NCI-H128 (cell line): ENCODE data around the gene CNN3.
"Not testable (repeated sequence)": the region's sequence is repeated elsewhere in the genome, so short reads cannot be mapped to it uniquely, and the experiment has no call there.

Experiments
- DNase-seq: peaks from one replicate; lab custom pipeline; 2025; ENCODE audit not compliant: unreplicated experiment; lab: John Stamatoyannopoulos, UW

CNN3 gene

DNA sequence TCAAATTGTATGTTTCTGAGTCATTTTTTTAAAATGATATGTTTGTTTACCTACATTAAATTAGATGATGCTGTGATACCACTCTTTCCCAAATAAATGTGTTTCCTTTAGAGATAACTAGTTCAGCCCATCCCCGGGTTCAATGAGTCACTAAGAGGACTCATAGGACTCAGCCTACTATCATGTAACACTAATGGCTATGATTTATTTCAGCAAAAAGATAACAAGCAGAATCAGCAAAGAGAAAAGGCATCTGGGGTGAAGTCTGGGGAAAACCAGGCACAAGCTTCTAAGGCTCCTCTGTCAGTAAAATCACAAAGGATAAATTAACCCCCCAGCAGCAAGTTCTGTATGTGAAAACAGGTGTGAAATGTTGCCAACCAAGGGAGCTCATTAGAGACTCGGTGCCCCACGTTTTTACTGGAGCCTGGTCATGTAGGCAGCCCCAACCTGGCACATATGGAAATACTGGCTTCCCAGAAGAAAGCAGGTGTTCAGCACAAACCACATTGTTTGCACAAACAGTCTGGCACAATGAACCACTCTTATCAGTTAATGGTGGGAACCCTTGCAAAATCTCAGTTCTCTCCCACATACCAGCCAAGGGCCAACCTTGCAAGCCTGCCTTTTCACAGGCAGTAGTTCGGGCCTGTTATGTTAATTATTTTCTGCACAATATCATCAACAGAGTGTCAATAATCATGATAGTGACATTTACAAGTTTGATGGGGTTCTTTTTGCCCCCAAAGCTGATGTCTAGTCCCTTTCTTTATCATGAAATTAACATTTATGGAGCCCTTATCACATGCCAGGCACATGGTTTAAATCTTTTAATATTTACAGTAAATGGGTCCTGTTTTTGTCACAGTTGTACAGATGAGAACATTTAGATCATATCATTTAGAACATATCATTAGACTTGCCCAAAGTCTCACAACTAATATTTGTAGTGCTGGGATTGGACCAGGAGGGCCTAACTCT, 23.1 kb upstream of the CNN3 start:
- peak; percentile 47 for DNase-seq

DNA sequence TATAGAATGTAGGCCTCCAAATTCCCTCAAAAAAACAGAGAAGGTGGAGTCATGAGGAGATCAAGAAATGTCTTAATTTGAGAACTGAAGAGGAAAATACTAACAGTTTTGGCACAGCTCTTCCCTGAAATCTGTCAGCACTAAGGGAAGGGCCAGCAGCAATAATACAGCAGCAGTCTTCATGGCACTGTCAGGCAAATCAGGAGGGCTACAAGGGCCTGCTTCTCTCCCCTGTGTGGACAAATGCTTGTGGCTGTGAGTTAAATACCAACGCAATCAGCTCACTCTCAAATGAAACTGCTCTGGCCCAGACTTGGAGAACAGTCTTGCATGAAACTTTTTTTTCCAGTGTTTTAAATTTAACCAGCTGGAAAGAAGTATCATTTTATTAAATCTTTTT, 20.5 kb upstream of the CNN3 start:
- no peak for DNase-seq

DNA sequence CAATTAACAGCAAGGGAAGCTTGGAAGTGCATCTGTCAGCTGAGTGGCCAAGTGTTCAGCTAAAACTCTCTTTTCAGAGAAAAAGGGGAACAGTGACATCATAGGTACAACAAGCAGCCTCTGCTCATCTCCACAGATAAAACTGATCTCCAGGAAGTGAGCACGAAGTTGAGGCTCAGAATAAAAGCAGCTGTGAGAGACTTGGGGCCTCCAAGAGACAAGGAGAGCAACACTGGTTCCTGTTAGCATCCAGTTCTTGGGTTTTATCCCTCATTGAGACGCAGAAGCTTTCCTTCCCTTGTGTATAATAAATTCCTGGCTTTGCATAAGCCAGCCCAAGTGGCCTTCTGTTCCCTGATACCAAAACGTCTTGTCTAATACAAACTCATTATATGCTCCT, 20.0 kb upstream of the CNN3 start:
- no peak for DNase-seq

DNA sequence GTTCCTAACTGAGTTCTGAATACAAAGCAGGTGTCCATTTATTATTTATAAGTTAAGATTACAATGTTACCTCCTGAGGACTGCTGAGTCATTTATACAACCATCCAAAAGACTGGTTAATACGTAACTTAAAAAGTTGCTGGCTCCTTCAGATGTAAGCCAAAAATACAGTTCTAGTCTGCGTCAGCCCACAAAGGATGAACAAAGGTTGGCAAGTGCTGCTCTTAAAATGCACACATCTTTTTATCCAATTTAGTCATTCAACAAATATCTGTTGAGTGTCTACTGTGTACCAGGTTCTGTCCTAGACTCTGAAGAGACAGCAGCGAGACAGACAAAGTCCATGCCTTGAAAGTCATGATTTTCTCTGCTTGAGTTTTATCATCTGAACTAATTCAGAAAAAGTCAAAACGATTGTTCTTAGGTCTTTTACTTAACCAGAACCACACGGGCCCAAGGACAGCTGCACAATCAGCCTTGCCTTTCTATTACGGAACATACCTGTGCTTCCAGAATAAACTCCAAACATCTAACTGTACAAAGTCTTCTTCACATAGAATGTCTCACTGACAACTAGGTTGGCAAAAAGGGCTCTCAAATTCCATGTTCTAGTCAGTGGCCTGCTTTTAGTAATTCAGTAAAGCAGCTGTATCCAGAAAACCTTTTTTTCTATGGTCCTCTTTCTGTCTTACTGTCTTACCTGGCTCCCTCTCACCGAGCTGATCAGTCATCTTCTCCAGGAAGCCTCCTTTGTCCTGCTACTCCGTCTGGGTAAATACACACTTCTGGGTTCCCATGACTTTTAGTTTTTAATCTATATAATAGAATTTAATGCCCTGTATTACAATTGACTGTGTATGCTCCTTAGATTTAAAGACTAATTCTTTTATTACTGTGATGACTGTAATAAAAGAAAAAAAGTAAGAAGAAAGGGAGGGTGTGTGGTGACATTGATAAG, 15.5 kb upstream of the CNN3 start:
- DNase-seq: no peak

DNA sequence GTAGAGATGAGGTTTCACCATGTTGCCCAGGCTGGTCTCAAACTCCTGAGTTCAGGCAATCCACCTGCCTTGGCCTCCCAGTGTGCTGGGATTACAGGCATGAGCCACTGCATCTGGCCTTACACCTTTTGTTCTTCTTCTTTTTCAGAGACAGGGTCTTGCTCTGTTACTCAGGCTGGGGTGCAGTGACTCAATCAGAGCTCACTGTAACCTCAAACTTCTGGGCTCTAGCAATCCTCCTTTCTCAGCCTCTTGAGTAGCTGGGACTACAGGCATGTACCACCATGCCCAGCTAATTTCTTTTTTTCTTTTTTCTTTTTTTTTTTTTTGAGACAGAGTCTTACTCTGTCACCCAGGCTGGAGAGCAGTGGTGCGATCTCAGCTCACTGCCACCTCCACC, 14.6 kb upstream of the CNN3 start:
- DNase-seq: not testable (repeated sequence)

DNA sequence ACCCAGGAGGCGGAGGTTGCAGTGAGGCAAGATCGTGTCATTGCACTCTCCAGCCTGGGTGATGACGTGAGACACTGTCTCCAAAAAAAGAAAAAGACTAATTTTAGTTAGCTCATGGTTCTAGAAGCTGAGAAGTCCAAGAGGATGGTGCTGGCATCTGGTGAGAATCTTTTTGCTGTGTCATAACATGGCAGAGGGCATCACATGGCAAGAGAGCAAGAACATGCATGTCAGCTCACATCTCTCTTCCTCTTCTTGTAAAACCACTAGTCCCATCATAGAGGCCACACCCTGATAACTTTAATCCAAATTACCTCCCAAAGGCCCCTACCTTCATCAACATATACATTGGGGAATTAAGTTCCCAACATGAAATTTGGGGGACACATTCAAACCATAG, 13.8 kb upstream of the CNN3 start:
- no peak for DNase-seq

DNA sequence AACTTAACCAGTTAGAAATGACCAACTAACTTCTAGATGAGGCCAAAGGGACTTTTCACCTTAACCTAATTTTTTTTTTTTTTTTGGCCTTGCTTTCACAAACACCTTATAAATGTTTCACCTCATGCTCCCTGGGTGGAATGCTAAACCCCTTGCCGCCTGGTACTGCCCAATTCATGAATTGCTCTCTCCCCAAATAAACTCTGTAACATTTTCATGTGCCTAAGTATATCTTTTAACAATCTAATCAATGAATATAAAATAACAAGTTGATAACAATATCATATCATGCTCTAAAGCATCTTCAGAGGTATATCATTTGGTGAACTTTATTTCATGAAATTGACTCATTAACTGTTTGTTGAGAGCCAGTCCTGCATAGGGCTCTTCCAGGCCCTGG, 10.9 kb upstream of the CNN3 start:
- DNase-seq: no peak

DNA sequence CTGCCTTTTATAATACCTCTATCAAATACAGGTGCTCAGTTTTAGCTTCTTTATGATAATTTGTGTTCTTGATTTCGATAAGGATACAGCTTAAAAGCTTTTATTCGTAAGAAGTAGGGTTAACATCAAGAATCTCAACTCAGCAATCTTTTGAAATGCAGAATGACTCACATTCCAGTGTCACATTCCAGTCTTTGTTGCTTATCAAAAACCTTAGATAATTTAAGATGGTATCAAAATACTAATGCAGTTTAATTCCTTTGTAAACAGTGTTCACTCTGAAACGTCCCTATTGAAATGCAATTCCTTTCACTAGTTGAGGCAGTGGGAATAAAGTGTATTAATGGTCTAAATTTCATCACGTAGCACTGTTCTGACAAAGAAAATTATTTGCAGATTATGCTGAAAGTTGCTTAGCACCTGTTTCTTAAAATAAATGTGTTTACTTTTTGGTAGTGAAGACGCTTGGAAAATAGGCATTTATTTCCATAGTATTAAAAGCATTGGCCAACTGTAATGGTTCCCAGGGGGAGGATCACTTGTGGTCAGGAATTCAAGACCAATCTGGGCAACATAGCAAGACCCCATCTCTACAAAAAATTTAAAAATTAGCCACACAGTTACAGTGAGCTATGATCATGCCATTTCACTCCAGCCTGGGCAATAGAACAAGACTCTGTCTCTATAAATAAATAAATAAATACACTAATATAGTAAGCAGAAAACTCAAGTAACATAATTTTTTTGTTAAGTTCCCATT, 10.1 kb upstream of the CNN3 start:
- DNase-seq: no peak

DNA sequence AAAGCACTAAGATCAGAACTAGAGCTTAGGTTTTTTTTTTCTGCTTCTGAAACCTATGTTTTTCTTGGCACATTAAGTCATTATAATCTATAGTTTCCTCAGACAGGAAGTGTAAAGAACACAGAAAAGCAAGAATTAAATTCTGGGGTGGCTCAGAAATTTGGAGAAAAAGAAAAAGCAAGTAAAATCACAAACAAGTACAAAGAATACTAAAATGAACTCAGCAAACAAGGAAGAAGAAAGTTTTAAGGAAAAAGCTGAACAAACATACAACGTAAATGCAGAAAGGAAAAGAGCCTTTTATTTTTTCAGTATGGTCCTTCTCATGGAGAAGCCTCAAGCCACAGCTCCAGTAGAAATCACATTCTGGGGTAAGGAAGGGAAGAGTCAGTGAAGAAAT, 8.6 kb upstream of the CNN3 start:
- DNase-seq: no peak

DNA sequence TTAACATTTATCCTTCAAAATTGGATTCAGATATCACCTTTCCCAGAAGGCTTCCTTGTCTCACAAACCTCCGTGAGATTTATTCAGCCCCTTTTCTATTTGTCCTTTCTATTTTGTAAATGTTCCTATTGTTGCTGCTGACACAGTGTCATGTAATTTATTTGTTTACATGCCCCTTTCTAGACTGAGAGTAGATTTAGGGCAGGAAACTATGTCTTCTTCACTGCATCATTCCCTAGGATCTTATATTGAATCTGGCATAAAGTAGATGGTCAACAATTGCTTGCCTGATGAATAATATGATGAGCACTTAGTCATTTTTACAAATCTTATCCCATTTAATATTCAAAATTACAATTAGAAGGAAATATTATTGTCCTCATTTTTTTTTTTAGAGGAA, 8.1 kb upstream of the CNN3 start:
- DNase-seq: no peak

DNA sequence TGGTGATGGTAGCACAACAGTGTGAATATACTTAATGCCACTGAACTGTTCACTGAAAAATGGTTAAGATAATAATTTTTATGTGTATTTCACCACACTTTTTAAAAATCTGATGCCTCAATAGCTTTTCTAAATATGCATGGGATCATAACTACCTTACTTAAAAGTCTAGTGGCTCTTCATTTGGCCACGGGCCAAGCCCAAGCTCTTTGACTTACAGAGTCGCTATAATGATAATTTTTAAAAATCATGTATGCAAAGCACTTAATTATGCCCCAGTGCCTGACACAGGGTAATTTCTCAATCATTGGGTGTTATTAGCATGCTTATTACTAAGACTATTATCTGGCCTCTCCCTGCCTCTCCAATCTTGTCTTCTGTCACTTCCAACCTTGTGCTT, 7.6 kb upstream of the CNN3 start:
- DNase-seq: no peak

DNA sequence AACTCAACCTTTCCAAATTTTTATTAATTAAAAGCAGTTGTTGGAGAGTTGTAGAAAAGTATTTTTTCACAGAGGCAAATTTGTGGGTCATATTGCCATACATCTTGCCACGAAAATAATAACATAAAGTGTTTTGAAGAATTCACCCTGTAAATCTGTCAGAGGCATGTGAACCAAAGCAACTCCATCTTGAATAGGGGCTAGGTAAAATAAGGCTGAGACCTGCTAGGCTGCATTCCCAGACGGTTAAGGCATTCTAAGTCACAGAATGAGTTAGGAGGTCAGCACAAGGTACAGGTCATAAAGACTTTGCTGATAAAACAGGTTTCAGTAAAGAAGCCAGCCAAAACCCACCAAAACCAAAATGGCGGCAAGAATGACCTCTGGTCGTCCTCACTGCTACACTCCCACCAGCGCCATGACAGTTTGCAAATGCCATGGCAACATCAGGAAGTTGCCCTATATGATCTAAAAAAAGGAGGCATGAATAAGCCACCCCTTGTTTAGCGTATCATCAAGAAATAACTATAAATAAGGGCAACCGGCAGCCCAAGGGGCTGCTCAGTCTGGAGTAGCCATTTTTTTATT, 4.4 kb upstream of the CNN3 start:
- DNase-seq: no peak

DNA sequence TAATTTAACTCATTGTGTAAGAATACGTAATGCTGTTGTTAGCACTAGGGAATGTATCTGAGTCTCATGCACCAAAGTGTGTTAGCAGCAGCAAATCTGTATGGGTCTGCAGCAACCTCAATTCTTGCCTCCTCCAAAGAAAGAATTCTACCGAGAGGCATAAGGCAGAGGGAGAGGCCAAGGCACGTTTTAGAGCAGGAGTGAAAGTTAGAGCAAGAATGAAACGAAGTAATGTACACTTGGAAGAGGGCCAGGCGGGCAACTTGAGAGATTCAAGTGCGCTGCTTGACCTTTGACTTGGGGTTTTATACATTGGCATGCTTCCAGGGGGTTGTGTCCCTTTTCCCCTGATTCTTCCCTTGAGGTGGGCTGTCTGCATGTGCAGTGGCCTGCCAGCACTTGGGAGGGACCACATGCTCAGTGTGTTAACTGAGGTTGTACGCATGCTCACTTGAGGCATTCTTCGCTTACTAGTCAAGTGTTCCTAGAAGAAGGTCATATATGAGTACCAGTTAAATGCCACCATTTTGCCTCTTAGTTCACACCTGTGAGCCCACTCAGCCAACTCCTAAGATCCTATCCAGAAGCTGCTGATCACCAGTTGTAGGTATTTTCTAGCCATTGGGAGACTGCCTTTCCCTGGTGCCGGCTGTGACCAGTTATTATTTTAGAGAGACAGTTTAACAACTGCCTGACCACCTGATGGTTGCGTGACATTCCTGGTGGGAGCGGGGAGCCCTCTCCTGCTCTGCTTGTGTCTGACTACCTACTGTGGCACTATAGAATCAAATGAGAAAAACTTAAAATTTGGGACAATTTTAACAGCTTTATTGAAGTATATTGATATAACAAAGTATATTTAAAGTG, 2.7 kb upstream of the CNN3 start:
- DNase-seq: no peak

DNA sequence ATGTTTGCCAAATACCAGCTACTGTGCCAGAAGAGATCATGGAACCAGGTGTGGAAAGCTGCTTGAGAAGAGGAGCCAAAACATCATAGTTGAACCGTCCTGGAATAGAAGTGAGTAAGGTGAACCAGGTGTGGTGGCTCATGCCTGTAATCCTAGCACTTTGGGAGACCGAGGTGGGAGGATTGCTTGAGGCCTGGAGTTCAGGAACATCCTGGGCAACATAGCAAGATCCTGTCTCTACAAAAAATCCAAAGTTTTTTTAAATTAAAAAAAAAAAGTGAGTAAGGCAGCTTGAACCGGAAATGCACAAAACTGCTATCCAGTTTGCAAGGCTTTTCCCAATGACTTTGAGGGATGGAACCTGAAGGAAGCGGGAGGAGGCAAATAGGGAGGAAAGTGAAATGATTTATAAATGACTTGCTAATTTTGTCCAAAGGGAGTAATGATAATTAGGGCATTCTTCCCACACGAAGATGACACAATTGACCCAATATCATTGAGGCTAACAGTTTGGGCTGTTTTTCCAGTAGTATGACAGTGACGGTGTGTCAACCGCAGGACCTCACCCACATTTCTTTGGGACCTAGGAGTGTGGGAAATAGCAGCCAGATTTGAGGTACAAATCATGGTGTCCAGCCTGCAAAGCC, 1.5 kb upstream of the CNN3 start:
- no peak for DNase-seq

DNA sequence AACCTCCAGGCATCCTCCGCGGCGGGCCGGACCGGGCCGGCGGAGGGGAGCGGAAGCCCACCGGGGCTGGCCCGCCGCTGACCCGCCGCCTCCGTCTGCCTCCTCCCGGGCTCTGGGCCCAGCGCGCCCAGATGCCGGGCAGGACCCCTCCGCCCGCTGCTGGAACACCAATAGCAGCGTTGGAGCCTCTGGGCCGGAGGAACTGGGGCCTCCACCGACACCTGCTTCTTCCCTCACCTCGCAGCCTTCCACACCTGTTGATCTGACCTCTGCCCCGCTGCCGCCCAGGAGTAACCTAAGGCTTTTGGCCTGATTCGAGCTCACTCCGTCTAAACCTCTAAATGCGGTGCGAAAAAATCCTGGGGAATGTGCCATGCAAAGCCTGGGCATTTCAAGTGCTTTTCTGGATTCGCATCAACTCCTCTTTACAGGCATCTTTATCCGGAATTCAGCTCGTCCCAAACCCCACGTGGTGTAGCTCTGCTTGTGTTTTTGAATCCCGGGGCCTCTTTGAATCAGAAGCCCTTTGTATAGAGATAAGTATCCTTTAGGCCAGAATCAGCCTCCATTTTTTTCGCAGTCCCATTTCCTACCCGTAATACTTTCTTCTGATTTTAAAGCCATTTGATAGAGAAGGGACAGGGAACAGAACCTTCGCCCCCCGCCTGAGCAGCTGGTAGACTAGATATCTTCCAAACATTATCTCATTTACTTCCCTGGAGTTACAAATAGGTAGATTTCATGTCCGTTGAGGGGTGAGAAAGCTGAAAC, 680 bp upstream of the CNN3 start:
- DNase-seq: no peak

DNA sequence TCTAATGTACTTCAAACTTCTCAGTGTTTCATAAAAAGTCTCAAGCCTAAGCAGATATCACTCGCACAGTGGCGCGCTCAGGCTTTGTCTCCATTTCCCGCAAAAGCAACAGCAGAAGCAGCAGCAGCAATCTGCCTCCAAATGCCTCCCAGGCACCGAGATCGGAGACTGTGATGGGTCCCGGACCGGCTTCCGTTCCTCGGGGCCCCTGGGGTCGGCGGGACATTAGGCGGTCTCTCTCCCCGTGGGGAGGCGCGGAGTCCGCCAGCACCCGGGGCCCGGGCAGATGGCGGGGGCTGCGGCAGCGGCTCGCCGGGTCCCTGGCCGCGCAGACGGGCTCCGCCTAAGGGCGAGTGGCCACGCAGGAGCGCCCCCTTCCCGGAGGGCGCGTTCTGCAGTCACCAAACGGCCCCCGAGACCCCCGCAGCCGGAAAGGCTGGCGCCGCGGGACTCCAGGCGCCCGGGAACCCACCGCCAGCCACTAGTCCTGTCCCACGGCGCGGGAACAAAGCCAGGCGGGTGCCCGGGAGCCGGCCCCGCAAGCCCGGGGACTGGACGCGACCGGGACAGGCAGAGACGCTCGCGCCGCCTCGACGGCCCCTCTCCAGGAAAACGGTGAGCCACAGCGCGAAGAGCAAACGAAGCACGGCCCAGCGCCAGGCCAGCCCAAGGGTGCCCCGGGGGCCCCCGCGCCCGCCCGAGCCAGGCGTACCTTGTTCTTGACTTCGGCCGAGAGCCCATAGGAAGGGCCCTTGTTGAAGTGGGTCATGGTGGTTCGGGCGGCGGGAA, 590 bp downstream of the CNN3 start:
- DNase-seq: no peak

DNA sequence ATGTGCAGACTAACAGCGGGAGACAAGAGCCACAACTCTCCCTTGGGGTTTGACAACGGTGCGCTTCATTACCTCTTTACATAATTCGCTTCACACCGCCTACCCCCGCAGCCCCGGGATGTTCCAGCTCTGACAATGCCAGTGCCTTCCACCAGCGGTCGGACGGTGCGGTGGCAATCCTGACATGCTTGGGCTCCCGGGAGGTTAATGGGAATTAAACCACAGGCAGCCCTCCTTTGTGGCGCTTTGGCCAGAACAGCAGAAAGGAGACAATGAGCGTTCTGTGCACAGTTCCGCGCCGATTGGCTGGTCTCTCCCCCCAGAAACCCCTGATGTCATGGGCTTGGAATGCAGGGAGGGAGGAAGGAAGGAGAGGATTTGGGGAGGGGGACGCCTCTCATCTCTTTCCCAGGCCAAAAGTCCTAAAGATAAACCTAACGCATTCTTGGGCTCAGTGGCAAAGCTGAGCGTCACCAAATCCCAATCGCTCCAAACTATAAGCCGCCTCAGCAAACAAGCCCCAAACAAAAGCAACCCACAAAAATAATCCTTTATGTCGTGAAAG, 1.3 kb downstream of the CNN3 start:
- DNase-seq: peak; percentile 25
